ENCODE measurements around the gene CEACAM20.
"Not testable (repeated sequence)": the region's sequence is repeated elsewhere in the genome, so short reads cannot be mapped to it uniquely, and the experiment has no call there.

The CEACAM20 gene

GRCh38 chr19:44566984-44567383 lies 37.5 kb upstream of the CEACAM20 start:
- H3K27me3 ChIP-seq (ENCODE audit: control insufficient read depth, insufficient read depth, low read length): no peaks in the 10 kb centered on the region
- H2AFZ ChIP-seq: no peak overlapping the region
- H3K4me1 ChIP-seq: no peaks in the 10 kb centered on the region
- no peaks in the 10 kb centered on the region for H3K9me3 ChIP-seq (ENCODE audit: control insufficient read depth, low read length)
- no peak for TF ChIP-seq CTCF (IDR thresholded peaks at IDR 0.05)
- H3K4me3 ChIP-seq (ENCODE audit: low read depth, low read length): no peak overlapping the region
- no peak overlapping the region for H3K4me2 ChIP-seq (ENCODE audit: low read length)
- H3K79me2 ChIP-seq: no peaks in the 10 kb centered on the region
- H3K36me3 ChIP-seq (ENCODE audit: control insufficient read depth, insufficient read depth, low read length): no peaks in the 10 kb centered on the region
- no peak overlapping the region for H3K9ac ChIP-seq
- no peak overlapping the region for H3K27ac ChIP-seq

GRCh38 chr19:44563086-44563655 lies 33.7 kb upstream of the CEACAM20 start:
- H3K27ac ChIP-seq; H3K79me2 ChIP-seq; H3K4me3 ChIP-seq (ENCODE audit: low read depth, low read length); H2AFZ ChIP-seq; H3K4me1 ChIP-seq; H3K36me3 ChIP-seq (ENCODE audit: control insufficient read depth, insufficient read depth, low read length); H3K9ac ChIP-seq; H3K9me3 ChIP-seq (ENCODE audit: control insufficient read depth, low read length); H3K27me3 ChIP-seq (ENCODE audit: control insufficient read depth, insufficient read depth, low read length); H3K4me2 ChIP-seq (ENCODE audit: low read length): not testable (repeated sequence)

GRCh38 chr19:44557933-44558332 lies 28.5 kb upstream of the CEACAM20 start:
- H3K36me3 ChIP-seq (ENCODE audit: control insufficient read depth, insufficient read depth, low read length): no peaks in the 10 kb centered on the region
- H3K27me3 ChIP-seq (ENCODE audit: control insufficient read depth, insufficient read depth, low read length): no peaks in the 10 kb centered on the region
- no peak overlapping the region for H3K4me2 ChIP-seq (ENCODE audit: low read length)
- no peak for TF ChIP-seq CTCF (IDR thresholded peaks at IDR 0.05)
- H3K9me3 ChIP-seq (ENCODE audit: control insufficient read depth, low read length): no peaks in the 10 kb centered on the region
- no peak overlapping the region for H3K9ac ChIP-seq
- no peak overlapping the region for H2AFZ ChIP-seq
- no peaks in the 10 kb centered on the region for H3K79me2 ChIP-seq
- no peaks in the 10 kb centered on the region for H3K4me1 ChIP-seq
- no peak overlapping the region for H3K4me3 ChIP-seq (ENCODE audit: low read depth, low read length)
- no peak overlapping the region for H3K27ac ChIP-seq

GRCh38 chr19:44554641-44555246 lies 25.3 kb upstream of the CEACAM20 start:
- no peak for TF ChIP-seq CTCF (IDR thresholded peaks at IDR 0.05)
- Histone ChIP-seq H3K9ac (no peak overlapping the region), H3K79me2 (no peaks in the 10 kb centered on the region), H3K9me3 (ENCODE audit: control insufficient read depth, low read length) (no peaks in the 10 kb centered on the region), H3K27me3 (ENCODE audit: control insufficient read depth, insufficient read depth, low read length) (no peaks in the 10 kb centered on the region), H3K4me3 (ENCODE audit: low read depth, low read length) (no peak overlapping the region), H3K36me3 (ENCODE audit: control insufficient read depth, insufficient read depth, low read length) (no peaks in the 10 kb centered on the region), H2AFZ (no peak overlapping the region), H3K27ac (no peak overlapping the region), H3K4me2 (ENCODE audit: low read length) (no peak overlapping the region), H3K4me1 (no peaks in the 10 kb centered on the region)

- Histone ChIP-seq H3K27me3 (ENCODE audit: control insufficient read depth, insufficient read depth, low read length) (no peaks in the 10 kb centered on the region), H3K9ac (no peak overlapping the region), H3K4me3 (ENCODE audit: low read depth, low read length) (no peak overlapping the region), H3K9me3 (ENCODE audit: control insufficient read depth, low read length) (no peaks in the 10 kb centered on the region), H3K4me2 (ENCODE audit: low read length) (no peak overlapping the region), H3K4me1 (no peaks in the 10 kb centered on the region), H2AFZ (no peak overlapping the region), H3K36me3 (ENCODE audit: control insufficient read depth, insufficient read depth, low read length) (no peaks in the 10 kb centered on the region), H3K27ac (no peak overlapping the region), H3K79me2 (no peaks in the 10 kb centered on the region)
- TF ChIP-seq CTCF (IDR thresholded peaks at IDR 0.05): no peak
Measured at GRCh38 chr19:44553478-44554171, 24.1 kb upstream of the CEACAM20 start.
